GM21723 (cell line): ENCODE measurements around the gene SSMEM1.
"Not testable (repeated sequence)": the region's sequence is repeated elsewhere in the genome, so short reads cannot be mapped to it uniquely, and the experiment has no call there.

Experiments
- ATAC-seq: cut with Tn5 transposase; IDR thresholded peaks from one replicate; pipeline ENCODE4 v1.9.1; 2021; ENCODE audit warnings: mild to moderate bottlenecking, moderate library complexity; ENCODE audit not compliant: unreplicated experiment

SSMEM1 gene

GRCh38 chr7:130210181-130210935 is 2.7 kb downstream of the SSMEM1 start:
- no peak for ATAC-seq

- ATAC-seq = no peak
Measured at GRCh38 chr7:130213828-130214227, 6.2 kb downstream of the SSMEM1 start.

GRCh38 chr7:130216025-130216424 is 8.4 kb downstream of the SSMEM1 start:
- ATAC-seq = no peak

- ATAC-seq = no peak
Measured at GRCh38 chr7:130216750-130217149, 9.1 kb downstream of the SSMEM1 start.

GRCh38 chr7:130218806-130219620 is 11.4 kb downstream of the SSMEM1 start:
- ATAC-seq = no peak

- ATAC-seq = no peak
Measured at GRCh38 chr7:130219871-130220270, 12.2 kb downstream of the SSMEM1 start.

- no peak for ATAC-seq
Measured at GRCh38 chr7:130221746-130222145, 14.1 kb downstream of the SSMEM1 start.

- ATAC-seq = no peak
Measured at GRCh38 chr7:130223646-130224045, 16.0 kb downstream of the SSMEM1 start.

GRCh38 chr7:130224210-130224609 is 16.6 kb downstream of the SSMEM1 start:
- ATAC-seq = no peak

- not testable (repeated sequence) for ATAC-seq
Measured at GRCh38 chr7:130224923-130225322, 17.3 kb downstream of the SSMEM1 start.

GRCh38 chr7:130226333-130226732 is 18.7 kb downstream of the SSMEM1 start:
- ATAC-seq = no peak

GRCh38 chr7:130227883-130228575 is 20.4 kb downstream of the SSMEM1 start:
- no peak for ATAC-seq

- ATAC-seq = no peak
Measured at GRCh38 chr7:130228840-130229502, 21.3 kb downstream of the SSMEM1 start.

GRCh38 chr7:130229981-130230380 is 22.3 kb downstream of the SSMEM1 start:
- ATAC-seq = not testable (repeated sequence)

- no peak for ATAC-seq
Measured at GRCh38 chr7:130231792-130232191, 24.1 kb downstream of the SSMEM1 start.

- ATAC-seq = no peak
Measured at GRCh38 chr7:130232209-130232608, 24.5 kb downstream of the SSMEM1 start.

GRCh38 chr7:130234078-130234477 is 26.4 kb downstream of the SSMEM1 start:
- ATAC-seq = no peak

GRCh38 chr7:130236361-130236760 is 28.7 kb downstream of the SSMEM1 start:
- ATAC-seq = not testable (repeated sequence)

- no peak for ATAC-seq
Measured at GRCh38 chr7:130240240-130240639, 32.6 kb downstream of the SSMEM1 start.

GRCh38 chr7:130242198-130243014 is 34.7 kb downstream of the SSMEM1 start:
- ATAC-seq = no peak
